NCI-H146 (cell line): ENCODE results near the gene COL27A1.
"Not testable (repeated sequence)": the region's sequence is repeated elsewhere in the genome, so short reads cannot be mapped to it uniquely, and the experiment has no call there.

ENCODE experiments used
- DNase-seq: peaks from one replicate; lab custom pipeline; 2025; lab: John Stamatoyannopoulos, UW

The COL27A1 gene

GRCh38 chr9:114184071-114184470 lies 28.7 kb downstream of the COL27A1 start:
- DNase-seq: no peak

GRCh38 chr9:114184866-114185265 lies 29.5 kb downstream of the COL27A1 start:
- DNase-seq: no peak

- peak; percentile 9 for DNase-seq
These were observed 30.5 kb downstream of the COL27A1 start for GRCh38 chr9:114185570-114186490.

GRCh38 chr9:114186605-114187289 lies 31.4 kb downstream of the COL27A1 start:
- no peak for DNase-seq

GRCh38 chr9:114187827-114188226 lies 32.5 kb downstream of the COL27A1 start:
- DNase-seq: no peak

- no peak for DNase-seq
These were observed 34.7 kb downstream of the COL27A1 start for GRCh38 chr9:114189823-114190562.

- DNase-seq: no peak
These were observed 35.2 kb downstream of the COL27A1 start for GRCh38 chr9:114190563-114190905.

GRCh38 chr9:114191402-114191801 lies 36.1 kb downstream of the COL27A1 start:
- not testable (repeated sequence) for DNase-seq

GRCh38 chr9:114192539-114192938 lies 37.2 kb downstream of the COL27A1 start:
- no peak for DNase-seq

- no peak for DNase-seq
These were observed 37.8 kb downstream of the COL27A1 start for GRCh38 chr9:114193090-114193489.

GRCh38 chr9:114196117-114196516 lies 40.8 kb downstream of the COL27A1 start:
- no peak for DNase-seq

GRCh38 chr9:114196979-114197622 lies 41.8 kb downstream of the COL27A1 start:
- no peak for DNase-seq

GRCh38 chr9:114198249-114199040 lies 43.1 kb downstream of the COL27A1 start:
- DNase-seq: no peak

- no peak for DNase-seq
These were observed 45.5 kb downstream of the COL27A1 start for GRCh38 chr9:114200721-114201300.

GRCh38 chr9:114202396-114202795 lies 47.1 kb downstream of the COL27A1 start:
- DNase-seq: no peak

GRCh38 chr9:114202849-114203248 lies 47.5 kb downstream of the COL27A1 start:
- no peak for DNase-seq

- no peak for DNase-seq
These were observed 48.2 kb downstream of the COL27A1 start for GRCh38 chr9:114203410-114204140.

- DNase-seq: no peak
These were observed 48.9 kb downstream of the COL27A1 start for GRCh38 chr9:114204265-114204664.

GRCh38 chr9:114205171-114206015 lies 50.1 kb downstream of the COL27A1 start:
- no peak for DNase-seq
